GM12878 (cell line): ENCODE measurements around the gene RMC1. TPM values are rescaled to one million over a fixed set of nuclear protein-coding genes. Genes with fewer than 3 reads are reported as not detected.

ENCODE experiments used
- ATAC-seq: fragments of 200-7000 bp; cut with Tn5 transposase; 3 replicates; pipeline ENCODE4 v1.9.1; 2020; ENCODE audit warnings: mild to moderate bottlenecking, moderate library complexity
- BruUV-seq: library from RNA; stranded (reverse); fragments of 400-500 nt; replicated peaks from 2 replicates; lab custom pipeline; 2021; lab: Mats Ljungman, UMichigan
- CTCF ChIA-PET: fragments of 300-600 bp; sonication (Branson Sonifier 250); formaldehyde crosslinking; extraction: SDS; loops from one replicate; lab custom pipeline; 2021; ENCODE audit warnings: inconsistent platforms; lab: Yijun Ruan, JAX
- POLR2A ChIA-PET: fragments of 350-600 bp; formaldehyde crosslinking; extraction: SDS; loops from one replicate; lab custom pipeline; 2021; ENCODE audit warnings: inconsistent platforms; lab: Charles Lee
- RAD21 ChIA-PET: fragments of 300-600 bp; sonication (Branson Sonifier 250); formaldehyde crosslinking; loops from one replicate; lab custom pipeline; 2023; ENCODE audit warnings: antibody characterized with exemption; ENCODE audit not compliant: unreplicated experiment; lab: Charles Lee
- SMC1A ChIA-PET: fragments of 300-600 bp; sonication (Branson Sonifier 250); formaldehyde crosslinking; loops from one replicate; lab custom pipeline; 2023; ENCODE audit not compliant: unreplicated experiment, uncharacterized antibody; lab: Charles Lee
- DNase-seq: peaks from one replicate; pipeline ENCODE4 v3.0.0-alpha.2; 2011; ENCODE audit warnings: low read depth, low spot score
- FAIRE-seq: peaks from 3 replicates; lab custom pipeline; 2011; peaks lifted over from hg19 to GRCh38; lab: Jason Lieb, UNC
- H2AFZ ChIP-seq: 2 replicates; pipeline ENCODE4 v1.6.0; 2011; ENCODE audit warnings: low read depth, low read length, control low read depth; ENCODE audit not compliant: control insufficient read depth
- H3K27ac ChIP-seq: 2 replicates; pipeline ENCODE4 v1.5.1; 2011; ENCODE audit warnings: control low read depth; ENCODE audit not compliant: control insufficient read depth, insufficient read depth
- H3K27me3 ChIP-seq, 2 experiments: replicated peaks in 1 of 2; 2 replicates each; pipeline versions ENCODE4 v1.6.0 to v1.6.1; 2011; ENCODE audit warnings: low read length in 1 of 2; ENCODE audit not compliant: control insufficient read depth in 2 of 2, insufficient read depth in 2 of 2
- H3K36me3 ChIP-seq, 2 experiments: 2 replicates each; pipeline ENCODE4 v1.5.1; 2011; ENCODE audit warnings: low read length in 1 of 2; ENCODE audit not compliant: control insufficient read depth in 2 of 2, insufficient read depth in 2 of 2
- H3K4me1 ChIP-seq: 2 replicates; pipeline ENCODE4 v1.6.1; 2011; ENCODE audit warnings: mild to moderate bottlenecking, low read length, moderate library complexity, mixed read lengths; ENCODE audit not compliant: control insufficient read depth, insufficient read depth
- H3K4me2 ChIP-seq: 2 replicates; pipeline ENCODE4 v1.6.0; 2011; ENCODE audit warnings: control low read depth; ENCODE audit not compliant: control insufficient read depth, insufficient read depth
- H3K4me3 ChIP-seq: fragments of 200-600 bp; sonication (generic); 2 replicates; pipeline ENCODE4 v1.5.1; 2016
- H3K79me2 ChIP-seq: 2 replicates; pipeline ENCODE4 v1.6.0; 2011; ENCODE audit warnings: low read length; ENCODE audit not compliant: control insufficient read depth, insufficient read depth
- H3K9ac ChIP-seq: 2 replicates; pipeline ENCODE4 v1.8.0; 2011; ENCODE audit warnings: low read length, control low read depth, mixed read lengths; ENCODE audit not compliant: control insufficient read depth, insufficient read depth
- H3K9me3 ChIP-seq: replicated peaks from 3 replicates; pipeline ENCODE4 v1.5.1; 2011; ENCODE audit warnings: mild to moderate bottlenecking, low read length; ENCODE audit not compliant: control insufficient read depth, insufficient read depth
- H4K20me1 ChIP-seq: 2 replicates; pipeline ENCODE4 v1.6.0; 2011; ENCODE audit not compliant: control insufficient read depth, insufficient read depth
- CBX3 ChIP-seq: fragments of 200-600 bp; sonication (generic); IDR thresholded peaks from 2 replicates; pipeline ENCODE4 v1.6.1; 2016; ENCODE audit warnings: low read depth, borderline replicate concordance
- EP300 ChIP-seq, 2 experiments: fragments of 150-350 bp in 1 of 2; IDR thresholded peaks; 2 replicates each; pipeline ENCODE4 v1.6.1; 2011 to 2012; ENCODE audit warnings: low read depth in 2 of 2, low read length in 2 of 2, borderline replicate concordance in 1 of 2, improper control_type of control experiment in 1 of 2, inconsistent platforms in 1 of 2; ENCODE audit not compliant: control insufficient read depth in 1 of 2
- FOXK2 ChIP-seq: fragments of 450-650 bp; IDR thresholded peaks from 2 replicates; pipeline ENCODE4 v1.6.1; 2017; ENCODE audit warnings: mild to moderate bottlenecking, moderate library complexity
- IKZF2 ChIP-seq, 2 experiments: fragments of 450-650 bp; IDR thresholded peaks; 2 replicates each; pipeline ENCODE4 v1.6.1; 2017; ENCODE audit warnings: mild to moderate bottlenecking in 2 of 2, moderate library complexity in 2 of 2
- NFXL1 ChIP-seq: fragments of 450-650 bp; IDR thresholded peaks from 2 replicates; pipeline ENCODE4 v1.6.1; 2017; ENCODE audit warnings: antibody characterized with exemption, mild to moderate bottlenecking, borderline replicate concordance
- NR2C2 ChIP-seq: IDR thresholded peaks from 2 replicates; pipeline ENCODE4 v1.6.1; 2011; ENCODE audit warnings: borderline replicate concordance, low read depth; ENCODE audit not compliant: control insufficient read depth, insufficient read length
- PAX5 ChIP-seq: IDR thresholded peaks from 2 replicates; pipeline ENCODE4 v1.6.1; 2011; ENCODE audit warnings: low read depth, low read length, borderline replicate concordance
- PAX8 ChIP-seq: fragments of 450-650 bp; IDR thresholded peaks from 2 replicates; pipeline ENCODE4 v1.6.1; 2017; ENCODE audit warnings: mild to moderate bottlenecking, moderate library complexity
- SREBF1 ChIP-seq: IDR thresholded peaks from 2 replicates; pipeline ENCODE4 v1.6.1; 2012; ENCODE audit warnings: mild to moderate bottlenecking, low read length
- YY1 ChIP-seq: IDR thresholded peaks from 2 replicates; pipeline ENCODE4 v1.6.1; 2011; ENCODE audit warnings: low read depth, mild to moderate bottlenecking, low read length
- WGBS: methylation state at CpG from one replicate; pipeline ENCODE4 v1.1.6; 2016; ENCODE audit warnings: low lambda C conversion rate; ENCODE audit not compliant: insufficient replicate concordance, insufficient coverage; ENCODE audit errors: missing lambda C conversion rate; 5-methylcytosine and 5-hydroxymethylcytosine counted together
- in situ Hi-C: fragments of 300-500 bp; cut with MboI; formaldehyde crosslinking; loops from 9 replicates; pipeline ENCODE4 v1.14.3; 2018; ENCODE audit warnings: mixed read lengths
- intact Hi-C: fragments of 100-400 bp; cut with micrococcal nuclease; formaldehyde crosslinking; loops from one replicate; pipeline ENCODE4 v1.14.2; 2022; ENCODE audit not compliant: unreplicated experiment
- polyA plus RNA-seq, 11 experiments: library from polyadenylated mRNA; depleted of rRNA in 4 of 11; unstranded in 6 of 11; stranded (reverse) in 5 of 11; fragments of >200 nt; fragmentation: Nextera tagmentation in 4 of 11; fragmentation: Illumina TruSeq in 1 of 11; extraction: Ambion mirVana in 4 of 11; extraction: Trizol in 1 of 11; gene quantifications; 1 replicate in 1 of 11; 2 replicates in 10 of 11; pipeline versions ENCODE4 v1.2.1 to v1.2.3, GENCODE V29; 2011 to 2016; ENCODE audit warnings: inconsistent platforms in 2 of 11, missing spikeins in 2 of 11, low read depth in 1 of 11
- total RNA-seq, 4 experiments: library from RNA; depleted of rRNA in 3 of 4; stranded (reverse); fragments of >200 nt in 3 of 4; fragmentation: Illumina TruSeq in 1 of 4; extraction: Trizol in 1 of 4; gene quantifications; 2 replicates each; pipeline versions ENCODE4 v1.2.1 to v1.2.3, GENCODE V29; 2013 to 2021
- TF ChIP-seq, protein P1 (sequence below): fragments of 450-650 bp; IDR thresholded peaks from 2 replicates; pipeline ENCODE4 v1.6.1; 2016; ENCODE audit warnings: mild to moderate bottlenecking
- TF ChIP-seq, protein P2 (sequence below): fragments of 450-650 bp; IDR thresholded peaks from 2 replicates; pipeline ENCODE4 v1.6.1; 2017; ENCODE audit warnings: low read depth, mild to moderate bottlenecking, moderate library complexity
- TF ChIP-seq, protein P3 (sequence below): fragments of 450-650 bp; IDR thresholded peaks from 2 replicates; pipeline ENCODE4 v1.6.1; 2018; ENCODE audit warnings: borderline replicate concordance, mild to moderate bottlenecking; ENCODE audit not compliant: partially characterized antibody
- TF ChIP-seq, protein P4 (sequence below): IDR thresholded peaks from 2 replicates; pipeline ENCODE4 v1.6.1; 2011; ENCODE audit warnings: borderline replicate concordance, low read depth, mild to moderate bottlenecking, moderate library complexity, low read length; ENCODE audit not compliant: insufficient read depth, poor library complexity, severe bottlenecking

The RMC1 gene
- total and polyA plus RNA-seq, 10 of the 15 experiments (the other 5 are each of a cell fraction or from before 2014, with no cell fraction given), result 8.4 to 57.6 (median 42.5) TPM

DNA sequence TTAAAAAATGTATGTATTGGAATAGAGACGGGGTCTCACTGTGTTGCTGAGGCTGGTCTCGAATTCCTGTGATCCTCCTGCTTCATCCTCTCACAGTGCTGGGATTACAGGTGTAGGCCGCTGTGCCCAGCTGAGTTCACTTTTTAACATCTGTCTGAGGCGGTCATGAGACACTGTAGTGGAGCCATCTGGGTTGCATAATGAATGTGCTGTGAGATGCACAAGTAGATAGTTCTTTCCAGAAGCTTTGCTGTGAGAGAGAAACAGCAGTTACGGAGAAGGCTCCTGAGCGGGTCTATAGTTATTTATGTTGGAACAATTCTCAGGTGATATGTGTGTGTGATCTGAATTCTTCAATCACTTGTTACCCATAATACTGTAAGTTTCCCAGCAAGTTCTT lies 3.1 kb downstream of the RMC1 start:
- DNase-seq (no peak), ATAC-seq (no peak), FAIRE-seq (no peak)
- H3K9ac ChIP-seq, result no peak overlapping the region
- no TSS peak for BruUV-seq
- WGBS, result 85% methylated on average over 6 of the region's 6 CpGs
- ChIA-PET CTCF (interaction anchor here (0.6 to 3.5 kb wide), 10 partner anchors 8 to 576 kb away, joined by 3 to 23 read pairs (median 4); no protein-coding TSS in a partner anchor), RAD21 (interaction anchor here (1.0 kb wide), 1 partner anchor 90 kb away, joined by 3 read pairs; no protein-coding TSS in a partner anchor), POLR2A (interaction anchor here (0.6 to 0.9 kb wide), 2 partner anchors 18 to 476 kb away, joined by 3 read pairs; no protein-coding TSS in a partner anchor), SMC1A (interaction anchor here (0.7 to 1.5 kb wide), 7 partner anchors 18 to 577 kb away, joined by 3 to 5 read pairs (median 3); no protein-coding TSS in a partner anchor)
- 0 out of 2 replicates have a peak overlapping the region, but pooled peaks have one; percentile 20 for H3K4me2 ChIP-seq
- in situ Hi-C loops (no loop called here), intact Hi-C loops (loop anchor here (10.0 kb wide), 2 partner anchors 572 to 712 kb away; partner anchors contain the start of gene RBBP8)
- H3K4me3 ChIP-seq, result no peak overlapping the region
- no peak overlapping the region for H3K27ac ChIP-seq
- H2AFZ ChIP-seq, result no peak overlapping the region
- H3K27me3 ChIP-seq, result no peaks in the 10 kb centered on the region
- no peaks in the 10 kb centered on the region for H4K20me1 ChIP-seq
- H3K4me1 ChIP-seq, result peaks cover 6% of the 10 kb centered on the region; the same call in 1 of the 2 replicates
- H3K36me3 ChIP-seq, result peaks cover 12 to 26% of the 10 kb centered on the region in 2 experiments
- H3K9me3 ChIP-seq, result no peaks in the 10 kb centered on the region; the same call in 2 of the 3 replicates
- H3K79me2 ChIP-seq, result peaks cover 37% of the 10 kb centered on the region
- TF ChIP-seq, protein P1, sequence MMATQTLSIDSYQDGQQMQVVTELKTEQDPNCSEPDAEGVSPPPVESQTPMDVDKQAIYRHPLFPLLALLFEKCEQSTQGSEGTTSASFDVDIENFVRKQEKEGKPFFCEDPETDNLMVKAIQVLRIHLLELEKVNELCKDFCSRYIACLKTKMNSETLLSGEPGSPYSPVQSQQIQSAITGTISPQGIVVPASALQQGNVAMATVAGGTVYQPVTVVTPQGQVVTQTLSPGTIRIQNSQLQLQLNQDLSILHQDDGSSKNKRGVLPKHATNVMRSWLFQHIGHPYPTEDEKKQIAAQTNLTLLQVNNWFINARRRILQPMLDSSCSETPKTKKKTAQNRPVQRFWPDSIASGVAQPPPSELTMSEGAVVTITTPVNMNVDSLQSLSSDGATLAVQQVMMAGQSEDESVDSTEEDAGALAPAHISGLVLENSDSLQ, result no peak
- TF ChIP-seq, protein P2, sequence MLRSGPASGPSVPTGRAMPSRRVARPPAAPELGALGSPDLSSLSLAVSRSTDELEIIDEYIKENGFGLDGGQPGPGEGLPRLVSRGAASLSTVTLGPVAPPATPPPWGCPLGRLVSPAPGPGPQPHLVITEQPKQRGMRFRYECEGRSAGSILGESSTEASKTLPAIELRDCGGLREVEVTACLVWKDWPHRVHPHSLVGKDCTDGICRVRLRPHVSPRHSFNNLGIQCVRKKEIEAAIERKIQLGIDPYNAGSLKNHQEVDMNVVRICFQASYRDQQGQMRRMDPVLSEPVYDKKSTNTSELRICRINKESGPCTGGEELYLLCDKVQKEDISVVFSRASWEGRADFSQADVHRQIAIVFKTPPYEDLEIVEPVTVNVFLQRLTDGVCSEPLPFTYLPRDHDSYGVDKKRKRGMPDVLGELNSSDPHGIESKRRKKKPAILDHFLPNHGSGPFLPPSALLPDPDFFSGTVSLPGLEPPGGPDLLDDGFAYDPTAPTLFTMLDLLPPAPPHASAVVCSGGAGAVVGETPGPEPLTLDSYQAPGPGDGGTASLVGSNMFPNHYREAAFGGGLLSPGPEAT, result no peak
- no peak for TF ChIP-seq FOXK2
- TF ChIP-seq EP300 (IDR thresholded peaks at IDR 0.05; ENCODE audit: borderline replicate concordance in 1 of 2, control insufficient read depth in 1 of 2, low read depth in 2 of 2, low read length in 2 of 2), result no peak
- TF ChIP-seq, protein P3, sequence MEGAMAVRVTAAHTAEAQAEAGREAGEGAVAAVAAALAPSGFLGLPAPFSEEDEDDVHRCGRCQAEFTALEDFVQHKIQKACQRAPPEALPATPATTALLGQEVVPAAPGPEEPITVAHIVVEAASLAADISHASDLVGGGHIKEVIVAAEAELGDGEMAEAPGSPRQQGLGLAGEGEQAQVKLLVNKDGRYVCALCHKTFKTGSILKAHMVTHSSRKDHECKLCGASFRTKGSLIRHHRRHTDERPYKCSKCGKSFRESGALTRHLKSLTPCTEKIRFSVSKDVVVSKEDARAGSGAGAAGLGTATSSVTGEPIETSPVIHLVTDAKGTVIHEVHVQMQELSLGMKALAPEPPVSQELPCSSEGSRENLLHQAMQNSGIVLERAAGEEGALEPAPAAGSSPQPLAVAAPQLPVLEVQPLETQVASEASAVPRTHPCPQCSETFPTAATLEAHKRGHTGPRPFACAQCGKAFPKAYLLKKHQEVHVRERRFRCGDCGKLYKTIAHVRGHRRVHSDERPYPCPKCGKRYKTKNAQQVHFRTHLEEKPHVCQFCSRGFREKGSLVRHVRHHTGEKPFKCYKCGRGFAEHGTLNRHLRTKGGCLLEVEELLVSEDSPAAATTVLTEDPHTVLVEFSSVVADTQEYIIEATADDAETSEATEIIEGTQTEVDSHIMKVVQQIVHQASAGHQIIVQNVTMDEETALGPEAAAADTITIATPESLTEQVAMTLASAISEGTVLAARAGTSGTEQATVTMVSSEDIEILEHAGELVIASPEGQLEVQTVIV, result no peak
- TF ChIP-seq, protein P4, sequence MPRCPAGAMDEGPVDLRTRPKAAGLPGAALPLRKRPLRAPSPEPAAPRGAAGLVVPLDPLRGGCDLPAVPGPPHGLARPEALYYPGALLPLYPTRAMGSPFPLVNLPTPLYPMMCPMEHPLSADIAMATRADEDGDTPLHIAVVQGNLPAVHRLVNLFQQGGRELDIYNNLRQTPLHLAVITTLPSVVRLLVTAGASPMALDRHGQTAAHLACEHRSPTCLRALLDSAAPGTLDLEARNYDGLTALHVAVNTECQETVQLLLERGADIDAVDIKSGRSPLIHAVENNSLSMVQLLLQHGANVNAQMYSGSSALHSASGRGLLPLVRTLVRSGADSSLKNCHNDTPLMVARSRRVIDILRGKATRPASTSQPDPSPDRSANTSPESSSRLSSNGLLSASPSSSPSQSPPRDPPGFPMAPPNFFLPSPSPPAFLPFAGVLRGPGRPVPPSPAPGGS, result no peak
- no peak for TF ChIP-seq PAX5
- no peak for TF ChIP-seq NFXL1
- no peak for TF ChIP-seq SREBF1
- no peak for TF ChIP-seq PAX8
- no peak for TF ChIP-seq YY1
- TF ChIP-seq IKZF2 (IDR thresholded peaks at IDR 0.05), result no peak
- TF ChIP-seq CBX3, result no peak
- no peak for TF ChIP-seq NR2C2
